Ishikawa (cell line): Measurements from ENCODE around the gene ATRAID.

Source experiments
- CEBPB ChIP-seq: IDR thresholded peaks from 2 replicates; pipeline ENCODE4 v1.6.1; 2012
- CREB1 ChIP-seq: IDR thresholded peaks from 2 replicates; pipeline ENCODE4 v1.6.1; 2012; ENCODE audit warnings: low read depth
- EGR1 ChIP-seq: IDR thresholded peaks from 2 replicates; pipeline ENCODE4 v1.6.1; 2012
- RAD21 ChIP-seq: IDR thresholded peaks from 2 replicates; pipeline ENCODE4 v1.6.1; 2012; ENCODE audit warnings: low read depth
- TCF12 ChIP-seq: IDR thresholded peaks from 2 replicates; pipeline ENCODE4 v1.6.1; 2012; ENCODE audit warnings: low read depth

The ATRAID gene

DNA sequence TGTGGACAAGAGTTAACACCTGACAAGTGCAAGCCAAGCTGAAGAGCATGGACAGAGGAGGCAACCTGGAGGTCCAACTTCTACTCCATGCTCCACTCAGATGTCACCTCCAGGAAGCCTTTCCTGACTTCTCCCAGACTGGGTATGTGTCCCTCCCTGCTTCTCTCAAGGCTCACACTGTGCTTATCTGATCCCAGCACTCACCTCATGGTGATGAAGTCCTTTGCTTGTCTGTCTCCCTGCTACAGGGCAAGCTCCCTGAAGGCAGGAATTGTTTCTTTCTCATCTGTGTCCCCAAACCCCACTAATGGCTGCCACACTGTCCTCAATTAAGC, 53.7 kb downstream of the ATRAID start:
- no peak for TF ChIP-seq CEBPB
- TF ChIP-seq TCF12: no peak
- no peak for TF ChIP-seq CREB1
- TF ChIP-seq RAD21: no peak
- no peak for TF ChIP-seq EGR1
